NCI-H526 treated with DMSO at 0.1 percent for 48 hours (cell line): ENCODE results near the gene INF2.

Experiments
- DNase-seq: peaks from one replicate; lab custom pipeline; 2025; lab: John Stamatoyannopoulos, UW

The INF2 gene

GRCh38 chr14:104689881-104690711 lies 678 bp downstream of the INF2 start:
- DNase-seq = no peak

- no peak for DNase-seq
These were observed 1.5 kb downstream of the INF2 start for GRCh38 chr14:104690861-104691455.

- DNase-seq = no peak
These were observed 2.3 kb downstream of the INF2 start for GRCh38 chr14:104691546-104692260.

- DNase-seq = no peak
These were observed 3.0 kb downstream of the INF2 start for GRCh38 chr14:104692261-104692938.

- no peak for DNase-seq
These were observed 3.5 kb downstream of the INF2 start for GRCh38 chr14:104692939-104693315.

GRCh38 chr14:104693482-104694431 lies 4.3 kb downstream of the INF2 start:
- no peak for DNase-seq

- no peak for DNase-seq
These were observed 5.1 kb downstream of the INF2 start for GRCh38 chr14:104694475-104694950.

- DNase-seq = no peak
These were observed 5.7 kb downstream of the INF2 start for GRCh38 chr14:104694991-104695659.

- DNase-seq = no peak
These were observed 6.2 kb downstream of the INF2 start for GRCh38 chr14:104695660-104696000.

- DNase-seq = no peak
These were observed 7.4 kb downstream of the INF2 start for GRCh38 chr14:104696671-104697316.

GRCh38 chr14:104697317-104697703 lies 7.9 kb downstream of the INF2 start:
- no peak for DNase-seq

GRCh38 chr14:104697892-104698583 lies 8.6 kb downstream of the INF2 start:
- no peak for DNase-seq

- DNase-seq = no peak
These were observed 9.4 kb downstream of the INF2 start for GRCh38 chr14:104698688-104699425.

- DNase-seq = no peak
These were observed 10.0 kb downstream of the INF2 start for GRCh38 chr14:104699426-104699748.

GRCh38 chr14:104700225-104700651 lies 10.8 kb downstream of the INF2 start:
- no peak for DNase-seq

GRCh38 chr14:104700747-104701217 lies 11.4 kb downstream of the INF2 start:
- no peak for DNase-seq

GRCh38 chr14:104701383-104702076 lies 12.1 kb downstream of the INF2 start:
- no peak for DNase-seq

- no peak for DNase-seq
These were observed 12.7 kb downstream of the INF2 start for GRCh38 chr14:104702106-104702505.
